NCI-H187 treated with DMSO at 0.1 percent for 48 hours (cell line): Measurements from ENCODE around the gene HECTD4.
"Not testable (repeated sequence)": the region's sequence is repeated elsewhere in the genome, so short reads cannot be mapped to it uniquely, and the experiment has no call there.

Experiments used
- DNase-seq: peaks from one replicate; lab custom pipeline; 2025; lab: John Stamatoyannopoulos, UW

The HECTD4 gene

GRCh38 chr12:112116232-112117060 lies 265.8 kb downstream of the HECTD4 start:
- peak; percentile 28 for DNase-seq

DNA sequence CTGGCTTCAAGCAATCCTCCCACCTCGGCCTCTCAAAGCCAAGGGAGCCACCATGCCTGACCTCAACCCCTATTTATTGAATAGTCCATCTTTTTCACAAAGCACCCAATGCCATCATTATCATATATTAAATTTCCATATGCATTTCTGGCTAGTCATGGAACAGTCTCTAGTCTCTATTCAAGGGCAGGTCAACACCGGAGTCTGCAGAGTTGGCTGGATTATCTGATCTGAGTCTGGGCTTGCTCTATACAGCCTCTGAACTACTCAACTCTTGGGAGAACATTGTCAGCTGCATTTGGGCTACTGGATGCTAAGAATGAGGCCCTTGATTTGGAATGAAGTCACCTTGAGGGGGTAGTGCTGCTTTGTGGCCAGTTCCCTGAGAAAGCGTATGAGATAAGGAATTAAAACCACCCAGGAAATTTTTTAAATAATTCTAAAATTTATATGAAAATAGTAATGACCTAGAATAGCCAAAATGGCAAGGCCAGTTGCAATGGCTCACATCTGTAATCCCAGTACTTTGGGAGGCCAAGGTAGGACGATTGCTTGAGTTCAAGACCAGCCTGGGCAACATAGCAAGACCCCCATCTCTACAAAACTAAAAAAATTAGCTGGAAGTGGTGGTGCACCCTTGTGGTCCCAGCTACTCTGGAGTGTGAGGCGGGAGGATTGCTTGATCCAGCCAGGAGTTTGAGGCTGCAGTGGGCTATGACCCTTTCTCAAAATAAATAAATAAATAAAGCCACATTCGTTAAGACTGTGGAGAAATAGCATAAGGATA lies 266.8 kb downstream of the HECTD4 start:
- no peak for DNase-seq

- DNase-seq = no peak
These were observed 269.7 kb downstream of the HECTD4 start for GRCh38 chr12:112112409-112113133.

- no peak for DNase-seq
These were observed 270.3 kb downstream of the HECTD4 start for GRCh38 chr12:112111931-112112330.

GRCh38 chr12:112110787-112111662 lies 271.2 kb downstream of the HECTD4 start:
- DNase-seq = not testable (repeated sequence)
